ENCODE results near the gene SLC37A1. TPM values are rescaled to one million over a fixed set of nuclear protein-coding genes. Genes with fewer than 3 reads are reported as not detected.

The SLC37A1 gene
- total RNA-seq, 3 donors from 2014 or later (not counting 1 experiment from before 2014, with no cell fraction given): 24.8 to 25.8 (median 25.3) TPM

DNA sequence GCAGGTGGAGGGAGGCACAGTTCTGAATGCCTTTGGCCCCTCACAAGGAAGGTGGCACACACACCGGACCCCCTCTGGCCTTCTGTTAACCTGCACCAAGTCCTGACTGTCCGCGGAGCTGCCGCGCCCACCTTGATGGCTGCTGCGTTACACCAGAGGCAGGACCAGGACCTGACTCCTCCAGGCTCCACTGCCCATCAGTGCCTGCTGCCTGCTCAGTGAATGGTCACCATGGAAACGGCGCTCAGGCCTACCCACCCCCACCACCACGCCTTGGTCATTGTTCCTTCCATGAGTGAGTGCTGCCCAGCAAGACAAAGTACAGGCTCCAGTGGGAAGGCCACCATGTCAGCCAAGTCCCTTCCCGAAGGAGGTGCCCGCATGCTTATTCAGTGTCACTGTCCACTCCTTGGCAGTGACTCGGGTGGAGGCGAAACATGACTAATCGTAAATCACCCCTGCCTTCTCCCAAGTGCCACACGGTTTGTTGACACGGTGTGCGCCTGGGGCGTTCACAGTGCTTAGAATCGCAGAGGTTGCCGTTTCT, 57.3 kb downstream of the SLC37A1 start:
- Mint-ChIP-seq H3K4me1 (peaks cover 0 to 5% of the 10 kb centered on the region in 2 donors), H3K27me3 (ENCODE audit: low read depth in 2 of 2) (no peaks in the 10 kb centered on the region), H3K27ac (no peak overlapping the region), H3K36me3 (peaks cover 5% of the 10 kb centered on the region), H3K9me3 (peaks cover 0 to 1% of the 10 kb centered on the region in 2 donors), H3K4me3 (no peak overlapping the region)
- Histone ChIP-seq H3K4me3 (ENCODE audit: low read length) (no peak overlapping the region), H3K27me3 (ENCODE audit: control insufficient read depth, insufficient read depth, low read length) (no peaks in the 10 kb centered on the region), H3K9me3 (ENCODE audit: control insufficient read depth, insufficient read depth, low read length) (no peaks in the 10 kb centered on the region), H3K27ac (ENCODE audit: low read length) (no peak overlapping the region), H3K36me3 (ENCODE audit: control insufficient read depth, insufficient read depth, low read length) (peaks cover 25% of the 10 kb centered on the region), H3K4me1 (ENCODE audit: control insufficient read depth, insufficient read depth, low read length) (no peaks in the 10 kb centered on the region)
- intact Hi-C loops (cut with micrococcal nuclease): no loop called here
- WGBS (ENCODE audit: insufficient coverage): 91% methylated on average over 19 of the region's 20 CpGs
- ATAC-seq (no peak), DNase-seq (peak in 1 of 2 donors; percentile 9)
- TF ChIP-seq, protein P1, sequence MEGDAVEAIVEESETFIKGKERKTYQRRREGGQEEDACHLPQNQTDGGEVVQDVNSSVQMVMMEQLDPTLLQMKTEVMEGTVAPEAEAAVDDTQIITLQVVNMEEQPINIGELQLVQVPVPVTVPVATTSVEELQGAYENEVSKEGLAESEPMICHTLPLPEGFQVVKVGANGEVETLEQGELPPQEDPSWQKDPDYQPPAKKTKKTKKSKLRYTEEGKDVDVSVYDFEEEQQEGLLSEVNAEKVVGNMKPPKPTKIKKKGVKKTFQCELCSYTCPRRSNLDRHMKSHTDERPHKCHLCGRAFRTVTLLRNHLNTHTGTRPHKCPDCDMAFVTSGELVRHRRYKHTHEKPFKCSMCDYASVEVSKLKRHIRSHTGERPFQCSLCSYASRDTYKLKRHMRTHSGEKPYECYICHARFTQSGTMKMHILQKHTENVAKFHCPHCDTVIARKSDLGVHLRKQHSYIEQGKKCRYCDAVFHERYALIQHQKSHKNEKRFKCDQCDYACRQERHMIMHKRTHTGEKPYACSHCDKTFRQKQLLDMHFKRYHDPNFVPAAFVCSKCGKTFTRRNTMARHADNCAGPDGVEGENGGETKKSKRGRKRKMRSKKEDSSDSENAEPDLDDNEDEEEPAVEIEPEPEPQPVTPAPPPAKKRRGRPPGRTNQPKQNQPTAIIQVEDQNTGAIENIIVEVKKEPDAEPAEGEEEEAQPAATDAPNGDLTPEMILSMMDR (IDR thresholded peaks at IDR 0.05): no peak

DNA sequence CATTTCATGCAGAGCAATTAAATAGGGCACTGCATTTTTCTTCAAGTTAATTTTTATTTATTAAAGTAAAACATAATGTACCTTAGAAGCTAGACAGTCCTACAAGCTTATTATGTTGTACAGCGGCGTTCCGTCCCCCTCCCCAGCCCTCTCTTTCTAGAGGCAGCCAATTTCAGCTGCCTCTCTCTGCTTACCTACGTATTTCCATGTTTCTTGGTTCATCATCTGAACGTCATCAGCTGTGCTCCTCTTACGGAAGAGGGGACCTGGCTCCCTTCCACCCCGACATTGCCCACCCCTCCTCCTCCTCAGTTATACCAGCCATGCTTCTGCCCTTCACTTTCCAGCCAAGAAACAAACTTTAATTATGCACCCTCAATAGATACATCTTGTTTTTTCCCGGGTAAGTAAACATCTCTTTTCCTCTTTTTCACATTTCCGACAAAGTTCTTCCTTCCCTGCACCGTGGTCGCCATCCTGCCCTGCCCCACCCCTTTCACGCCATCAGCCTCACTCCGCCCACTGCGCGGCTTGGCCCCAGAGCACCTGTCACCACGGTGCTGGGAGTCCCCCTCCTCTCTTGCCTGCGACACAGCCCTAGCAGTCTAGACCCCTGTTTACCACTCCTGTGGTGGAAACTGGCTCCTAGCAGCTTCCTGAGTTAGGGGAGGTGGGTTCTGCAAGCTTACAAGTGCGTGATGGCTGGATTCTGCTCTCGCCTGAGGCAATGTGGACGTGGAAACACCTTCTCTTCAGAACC, 57.9 kb downstream of the SLC37A1 start:
- intact Hi-C loops (cut with micrococcal nuclease): no loop called here
- H3K27ac Mint-ChIP-seq: peak overlapping the region in 1 of 2 donors; percentile 16
- WGBS (ENCODE audit: insufficient coverage): 89% methylated on average over 19 of the region's 20 CpGs
- no peak for ATAC-seq
- no peaks in the 10 kb centered on the region for H3K27me3 Mint-ChIP-seq (ENCODE audit: low read depth in 2 of 2)
- peaks cover 0 to 5% of the 10 kb centered on the region in 2 donors for H3K4me1 Mint-ChIP-seq
- no peak overlapping the region for H3K4me3 Mint-ChIP-seq
- no peak for DNase-seq
- Histone ChIP-seq H3K4me3 (ENCODE audit: low read length) (no peak overlapping the region), H3K4me1 (ENCODE audit: control insufficient read depth, insufficient read depth, low read length) (no peaks in the 10 kb centered on the region), H3K27me3 (ENCODE audit: control insufficient read depth, insufficient read depth, low read length) (no peaks in the 10 kb centered on the region), H3K36me3 (ENCODE audit: control insufficient read depth, insufficient read depth, low read length) (peaks cover 29% of the 10 kb centered on the region), H3K9me3 (ENCODE audit: control insufficient read depth, insufficient read depth, low read length) (no peaks in the 10 kb centered on the region), H3K27ac (ENCODE audit: low read length) (no peak overlapping the region)
- H3K36me3 Mint-ChIP-seq: peaks cover 11% of the 10 kb centered on the region
- peaks cover 2 to 5% of the 10 kb centered on the region in 2 donors for H3K9me3 Mint-ChIP-seq
- TF ChIP-seq, protein P1 (IDR thresholded peaks at IDR 0.05): no peak

DNA sequence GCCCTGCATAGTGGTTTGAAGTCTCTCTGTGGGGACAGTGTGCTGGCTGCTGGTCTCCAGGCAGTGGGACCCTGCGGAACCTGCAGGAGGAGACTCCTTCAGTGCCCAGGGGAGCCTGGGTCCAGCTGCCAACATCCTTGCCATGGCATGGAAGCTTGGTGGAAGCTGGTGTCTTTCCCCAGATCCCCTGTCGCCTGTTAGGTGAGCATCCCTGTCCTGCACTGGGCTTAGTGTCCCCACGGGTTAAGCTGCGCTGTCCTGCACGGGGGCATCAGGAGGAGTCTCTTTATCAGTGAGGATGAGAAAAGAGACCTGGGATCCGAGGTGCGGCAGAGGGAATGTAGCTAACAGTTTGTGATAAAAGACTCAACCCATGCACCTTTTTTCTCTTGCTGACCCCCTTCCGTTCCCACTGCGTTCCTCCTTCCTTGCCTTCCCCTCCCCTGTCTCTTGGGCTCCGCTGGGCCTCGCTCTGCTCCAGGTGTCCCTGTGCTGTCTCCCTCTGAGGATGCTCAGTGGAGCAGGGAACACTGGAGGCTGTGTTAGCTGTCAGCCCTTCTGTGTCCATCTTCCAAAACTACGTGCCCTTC, 59.3 kb downstream of the SLC37A1 start:
- Histone ChIP-seq H3K27me3 (ENCODE audit: control insufficient read depth, insufficient read depth, low read length) (no peaks in the 10 kb centered on the region), H3K36me3 (ENCODE audit: control insufficient read depth, insufficient read depth, low read length) (peaks cover 27% of the 10 kb centered on the region), H3K4me1 (ENCODE audit: control insufficient read depth, insufficient read depth, low read length) (no peaks in the 10 kb centered on the region), H3K27ac (ENCODE audit: low read length) (no peak overlapping the region), H3K9me3 (ENCODE audit: control insufficient read depth, insufficient read depth, low read length) (no peaks in the 10 kb centered on the region), H3K4me3 (ENCODE audit: low read length) (no peak overlapping the region)
- Mint-ChIP-seq H3K4me3 (no peak overlapping the region), H3K36me3 (peaks cover 24% of the 10 kb centered on the region), H3K27ac (no peak overlapping the region), H3K27me3 (ENCODE audit: low read depth in 2 of 2) (no peaks in the 10 kb centered on the region), H3K4me1 (peaks cover 0 to 5% of the 10 kb centered on the region in 2 donors), H3K9me3 (peaks cover 3 to 10% of the 10 kb centered on the region in 2 donors)
- intact Hi-C loops (cut with micrococcal nuclease): no loop called here
- TF ChIP-seq, protein P1 (IDR thresholded peaks at IDR 0.05): no peak
- DNase-seq (peak in 1 of 2 donors; percentile 11), ATAC-seq (no peak)
- WGBS (ENCODE audit: insufficient coverage): 99% methylated on average over 12 of the region's 12 CpGs
